Measurements from ENCODE around the gene ADCY3.

DNA sequence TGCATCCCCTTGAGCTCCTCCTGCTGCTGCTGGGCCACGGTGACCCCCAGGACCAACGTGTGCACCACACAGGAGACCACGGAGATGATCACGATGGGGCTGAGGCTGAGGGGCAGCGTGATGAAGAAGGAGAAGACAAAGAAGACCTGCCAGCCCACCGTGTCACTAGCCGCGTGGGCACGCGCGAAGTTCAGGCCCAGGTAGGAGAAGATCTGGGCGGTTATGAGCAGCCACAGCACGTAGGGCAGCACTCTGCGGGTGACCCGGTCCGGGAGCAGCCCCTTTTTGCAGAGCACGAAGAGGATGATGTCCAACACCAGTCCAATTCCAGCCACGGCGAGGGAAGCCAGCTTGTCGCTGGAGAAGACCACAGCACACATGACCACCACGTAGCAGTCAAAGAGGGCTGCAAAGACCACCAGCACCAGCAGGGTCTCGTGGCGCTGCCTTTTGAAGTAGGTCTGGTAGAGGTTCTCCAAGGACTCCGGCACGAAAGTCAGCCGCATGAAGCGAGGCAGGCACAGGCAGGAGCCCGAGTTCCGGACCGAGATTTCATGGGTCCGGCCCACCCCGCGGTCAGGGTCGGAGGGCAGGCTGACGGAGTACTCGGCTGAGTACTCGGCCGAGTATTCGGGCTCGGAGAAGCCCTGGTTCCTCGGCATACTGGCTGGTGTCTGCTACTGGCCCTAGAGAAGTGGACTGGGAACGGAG lies 1.6 kb downstream of the ADCY3 start:
- no peak for TF ChIP-seq EZH2phosphoT487 (IDR thresholded peaks at IDR 0.05; ENCODE audit: low read depth, severe bottlenecking, unreplicated experiment)
- TF ChIP-seq, protein P1, sequence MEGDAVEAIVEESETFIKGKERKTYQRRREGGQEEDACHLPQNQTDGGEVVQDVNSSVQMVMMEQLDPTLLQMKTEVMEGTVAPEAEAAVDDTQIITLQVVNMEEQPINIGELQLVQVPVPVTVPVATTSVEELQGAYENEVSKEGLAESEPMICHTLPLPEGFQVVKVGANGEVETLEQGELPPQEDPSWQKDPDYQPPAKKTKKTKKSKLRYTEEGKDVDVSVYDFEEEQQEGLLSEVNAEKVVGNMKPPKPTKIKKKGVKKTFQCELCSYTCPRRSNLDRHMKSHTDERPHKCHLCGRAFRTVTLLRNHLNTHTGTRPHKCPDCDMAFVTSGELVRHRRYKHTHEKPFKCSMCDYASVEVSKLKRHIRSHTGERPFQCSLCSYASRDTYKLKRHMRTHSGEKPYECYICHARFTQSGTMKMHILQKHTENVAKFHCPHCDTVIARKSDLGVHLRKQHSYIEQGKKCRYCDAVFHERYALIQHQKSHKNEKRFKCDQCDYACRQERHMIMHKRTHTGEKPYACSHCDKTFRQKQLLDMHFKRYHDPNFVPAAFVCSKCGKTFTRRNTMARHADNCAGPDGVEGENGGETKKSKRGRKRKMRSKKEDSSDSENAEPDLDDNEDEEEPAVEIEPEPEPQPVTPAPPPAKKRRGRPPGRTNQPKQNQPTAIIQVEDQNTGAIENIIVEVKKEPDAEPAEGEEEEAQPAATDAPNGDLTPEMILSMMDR (IDR thresholded peaks at IDR 0.05; ENCODE audit: poor library complexity), result no peak
